ENCODE results near the gene KLHL17.

The KLHL17 gene

DNA sequence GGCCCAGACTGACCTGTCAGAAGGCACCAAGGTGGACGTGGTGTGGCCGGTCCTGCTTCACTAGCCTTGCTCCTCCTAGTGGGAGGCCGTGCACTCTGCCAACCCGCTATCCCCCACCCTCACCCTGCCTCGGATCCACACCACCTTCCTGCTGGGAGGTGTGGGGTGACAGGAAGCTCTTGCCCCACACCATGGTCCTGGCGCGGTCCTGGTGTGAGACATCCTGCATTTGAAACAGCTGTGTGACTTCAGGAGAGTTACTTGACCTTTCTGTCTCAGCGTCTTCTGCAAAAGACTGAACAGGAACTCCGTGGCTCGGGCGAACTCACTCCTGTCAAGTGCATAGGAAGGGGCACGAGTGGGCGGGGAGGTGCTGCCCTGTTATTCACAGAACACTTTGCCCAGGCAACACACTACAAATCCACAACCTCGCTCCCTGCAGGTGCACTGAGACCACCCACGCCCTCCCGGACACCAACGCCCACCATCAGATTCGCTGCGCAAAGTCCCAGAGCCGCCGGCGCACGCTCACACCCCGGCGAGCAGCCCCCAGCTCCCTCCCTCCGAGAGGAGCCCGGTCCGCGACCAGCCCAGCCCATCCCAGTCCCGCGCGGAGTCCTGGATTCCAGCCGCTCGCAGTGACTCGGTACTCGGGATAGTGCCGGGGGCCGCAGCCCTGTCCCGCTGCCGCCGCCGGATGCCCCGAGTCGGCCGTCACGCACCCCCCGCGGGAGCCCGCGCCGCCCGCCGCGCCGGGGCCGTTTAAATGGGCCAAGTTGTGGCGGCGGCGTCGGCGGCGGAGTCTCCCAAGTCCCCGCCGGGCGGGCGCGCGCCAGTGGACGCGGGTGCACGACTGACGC is 37.0 kb upstream of the KLHL17 start, which contains the start of gene SAMD11:
TSS of gene SAMD11 (plus strand) at position 793 of the 860 bp plus-strand sequence. CDS start 509 bp downstream, outside the sequence.
- Histone ChIP-seq H3K9ac (ENCODE audit: low read length in 2 of 2) (peak within 1 kb of the TSS in 1 of 2 donors; percentile 13), H3K9me3 (ENCODE audit: control insufficient read depth in 2 of 2, low read length in 2 of 2) (no peaks in the 10 kb centered on the region), H3K4me3 (ENCODE audit: low read length in 2 of 2) (peak within 1 kb of the TSS; percentile 55 to 72), H3K27me3 (ENCODE audit: control insufficient read depth in 1 of 2, insufficient read depth in 2 of 2, low read length in 2 of 2) (peaks cover 52 to 54% of the 10 kb centered on the region in 2 donors), H3K27ac (ENCODE audit: low read length) (no peak within 1 kb of the TSS), H3K4me1 (ENCODE audit: control insufficient read depth, insufficient read depth, low read length) (peaks cover 61% of the 10 kb centered on the region), H3K36me3 (ENCODE audit: control insufficient read depth in 2 of 2, insufficient read depth in 2 of 2, low read length in 2 of 2) (no peaks in the 10 kb centered on the region)

DNA sequence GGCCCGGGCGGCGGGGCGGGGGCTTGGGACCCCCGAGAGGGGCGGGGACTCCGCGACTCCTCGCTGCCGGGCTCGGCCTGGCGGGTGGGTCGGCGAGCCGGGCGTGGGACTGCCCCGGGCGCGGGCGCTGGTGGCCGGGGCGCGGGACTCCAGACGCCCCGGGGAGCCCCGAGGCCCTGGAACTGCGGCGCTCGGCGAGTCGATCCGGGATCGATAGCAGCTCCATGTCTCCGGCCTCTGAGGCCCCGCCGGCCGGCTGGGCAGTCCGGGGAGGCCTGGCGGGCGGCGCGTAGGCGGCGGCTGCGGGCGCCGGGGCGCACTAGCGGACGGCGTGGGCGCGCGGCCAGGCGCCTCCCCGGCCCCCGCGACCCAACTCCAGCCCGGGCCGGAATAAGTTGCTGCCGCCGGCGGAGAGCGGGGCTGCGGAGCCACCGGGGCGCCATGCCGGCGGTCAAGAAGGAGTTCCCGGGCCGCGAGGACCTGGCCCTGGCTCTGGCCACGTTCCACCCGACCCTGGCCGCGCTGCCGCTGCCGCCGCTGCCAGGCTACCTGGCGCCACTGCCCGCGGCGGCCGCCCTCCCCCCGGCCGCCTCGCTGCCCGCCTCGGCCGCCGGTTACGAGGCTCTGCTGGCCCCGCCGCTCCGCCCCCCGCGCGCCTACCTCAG is 36.3 kb upstream of the KLHL17 start:
- no peak overlapping the region for H3K27ac ChIP-seq (ENCODE audit: low read length)
- H3K9ac ChIP-seq (ENCODE audit: low read length in 2 of 2): no peak overlapping the region
- H3K27me3 ChIP-seq (ENCODE audit: control insufficient read depth in 1 of 2, insufficient read depth in 2 of 2, low read length in 2 of 2): peaks cover 48 to 49% of the 10 kb centered on the region in 2 donors
- H3K9me3 ChIP-seq (ENCODE audit: control insufficient read depth in 2 of 2, low read length in 2 of 2): no peaks in the 10 kb centered on the region
- peaks cover 61% of the 10 kb centered on the region for H3K4me1 ChIP-seq (ENCODE audit: control insufficient read depth, insufficient read depth, low read length)
- H3K36me3 ChIP-seq (ENCODE audit: control insufficient read depth in 2 of 2, insufficient read depth in 2 of 2, low read length in 2 of 2): no peaks in the 10 kb centered on the region
- H3K4me3 ChIP-seq (ENCODE audit: low read length in 2 of 2): peak overlapping the region in 1 of 2 donors; percentile 72

DNA sequence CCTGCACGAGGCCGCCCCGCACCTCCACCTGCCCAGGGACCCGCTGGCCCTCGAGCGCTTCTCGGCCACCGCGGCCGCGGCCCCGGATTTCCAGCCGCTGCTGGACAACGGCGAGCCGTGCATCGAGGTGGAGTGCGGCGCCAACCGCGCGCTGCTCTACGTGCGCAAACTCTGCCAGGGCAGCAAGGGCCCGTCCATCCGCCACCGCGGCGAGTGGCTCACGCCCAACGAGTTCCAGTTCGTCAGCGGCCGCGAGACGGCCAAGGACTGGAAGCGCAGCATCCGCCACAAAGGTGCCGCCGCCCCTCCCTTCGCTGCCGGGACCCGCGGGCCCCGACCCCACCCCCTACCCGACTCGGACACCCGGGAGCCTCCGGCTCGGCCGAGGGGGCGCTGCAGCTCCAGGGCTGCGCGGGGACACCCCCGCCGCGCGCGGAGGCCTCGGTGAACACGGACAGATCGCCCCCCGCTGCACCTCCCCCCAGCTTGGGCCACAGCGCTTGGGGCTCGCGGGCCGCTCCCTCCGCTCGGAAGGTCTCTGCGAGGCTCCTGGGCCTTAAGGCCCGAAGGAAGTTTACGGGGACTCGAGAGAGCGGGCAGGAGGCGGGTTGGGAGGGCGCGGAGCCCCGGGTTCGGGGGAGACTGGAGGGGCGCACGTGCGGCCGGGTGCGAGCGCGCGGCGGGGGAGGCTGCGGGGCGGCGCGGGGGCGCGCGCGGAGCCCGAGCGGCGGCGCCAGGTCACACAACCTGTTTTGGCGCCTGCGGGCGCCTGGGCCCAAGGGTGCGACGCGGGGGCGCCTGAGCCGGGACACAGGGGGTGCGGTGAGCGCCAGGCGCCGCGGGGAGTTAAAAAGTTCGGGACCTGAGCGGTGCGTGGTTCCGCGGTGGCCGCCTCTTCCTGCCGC is 35.5 kb upstream of the KLHL17 start:
- peaks cover 60% of the 10 kb centered on the region for H3K4me1 ChIP-seq (ENCODE audit: control insufficient read depth, insufficient read depth, low read length)
- peaks cover 44 to 48% of the 10 kb centered on the region in 2 donors for H3K27me3 ChIP-seq (ENCODE audit: control insufficient read depth in 1 of 2, insufficient read depth in 2 of 2, low read length in 2 of 2)
- no peak overlapping the region for H3K9ac ChIP-seq (ENCODE audit: low read length in 2 of 2)

DNA sequence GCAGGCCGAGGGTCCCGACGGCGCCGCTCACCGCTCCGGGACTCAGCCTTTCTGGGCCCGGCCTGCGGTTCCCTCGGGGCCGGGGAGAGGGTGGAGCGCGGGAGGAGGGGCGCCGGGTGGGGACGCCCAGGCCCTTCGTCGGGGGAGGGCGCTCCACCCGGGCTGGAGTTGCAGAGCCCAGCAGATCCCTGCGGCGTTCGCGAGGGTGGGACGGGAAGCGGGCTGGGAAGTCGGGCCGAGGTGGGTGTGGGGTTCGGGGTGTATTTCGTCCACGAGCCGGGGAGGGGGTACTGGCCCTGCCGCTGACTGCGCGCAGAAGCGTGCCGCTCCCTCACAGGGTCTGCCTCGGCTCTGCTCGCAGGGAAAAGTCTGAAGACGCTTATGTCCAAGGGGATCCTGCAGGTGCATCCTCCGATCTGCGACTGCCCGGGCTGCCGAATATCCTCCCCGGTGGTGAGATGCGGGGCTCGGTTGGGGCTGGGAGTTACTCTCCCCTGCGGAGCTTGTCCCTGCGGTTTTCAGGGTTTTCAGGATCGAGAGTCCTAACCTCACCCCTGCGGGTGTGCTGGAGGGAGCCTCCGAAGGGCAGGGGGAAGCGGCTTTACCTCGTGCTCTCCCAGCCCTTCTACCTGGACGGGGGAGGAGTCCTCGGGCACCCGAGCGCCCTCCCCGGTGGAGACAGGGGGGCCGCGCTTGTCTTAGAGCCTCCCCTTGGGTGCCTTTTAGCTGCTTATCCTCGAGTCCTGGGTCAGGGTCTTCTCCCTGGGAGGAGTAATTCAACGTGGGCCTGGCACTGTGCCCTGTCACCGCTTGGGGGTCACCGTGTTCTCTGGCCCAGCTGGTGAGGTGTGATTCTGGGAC is 34.6 kb upstream of the KLHL17 start:
- Histone ChIP-seq H3K9ac (ENCODE audit: low read length in 2 of 2) (no peak overlapping the region), H3K27me3 (ENCODE audit: control insufficient read depth in 1 of 2, insufficient read depth in 2 of 2, low read length in 2 of 2) (peaks cover 37 to 43% of the 10 kb centered on the region in 2 donors), H3K36me3 (ENCODE audit: control insufficient read depth in 2 of 2, insufficient read depth in 2 of 2, low read length in 2 of 2) (no peaks in the 10 kb centered on the region), H3K4me3 (ENCODE audit: low read length in 2 of 2) (peak overlapping the region in 1 of 2 donors; percentile 72), H3K4me1 (ENCODE audit: control insufficient read depth, insufficient read depth, low read length) (peaks cover 51% of the 10 kb centered on the region), H3K27ac (ENCODE audit: low read length) (no peak overlapping the region), H3K9me3 (ENCODE audit: control insufficient read depth in 2 of 2, low read length in 2 of 2) (no peaks in the 10 kb centered on the region)

More for the DNA sequence above, 35.5 kb upstream of the KLHL17 start:
- H3K9me3 ChIP-seq (ENCODE audit: control insufficient read depth in 2 of 2, low read length in 2 of 2): no peaks in the 10 kb centered on the region
- no peaks in the 10 kb centered on the region for H3K36me3 ChIP-seq (ENCODE audit: control insufficient read depth in 2 of 2, insufficient read depth in 2 of 2, low read length in 2 of 2)
- H3K4me3 ChIP-seq (ENCODE audit: low read length in 2 of 2): peak overlapping the region; percentile 25 to 72
- no peak overlapping the region for H3K27ac ChIP-seq (ENCODE audit: low read length)

DNA sequence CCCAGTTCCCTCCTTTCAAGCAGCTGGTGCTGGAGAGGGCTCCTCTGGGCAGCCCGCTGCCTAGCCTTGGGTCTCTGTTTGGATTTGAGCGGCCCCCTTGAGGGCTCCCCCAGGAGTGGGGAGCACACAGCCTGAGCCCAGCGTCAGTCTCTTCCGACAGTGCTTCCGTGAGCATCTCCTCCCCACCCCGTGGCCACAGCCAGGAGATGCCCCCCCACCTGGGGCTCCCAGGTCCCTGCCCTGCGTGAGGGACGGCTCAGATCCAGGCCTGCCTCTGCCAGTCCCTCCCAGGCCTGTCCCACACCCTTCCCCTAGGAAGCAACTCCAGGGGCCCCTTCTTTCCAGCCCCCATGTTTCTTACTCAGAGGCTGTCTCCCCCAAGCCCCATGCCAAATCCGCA is 33.1 kb upstream of the KLHL17 start:
- Histone ChIP-seq H3K36me3 (ENCODE audit: control insufficient read depth in 2 of 2, insufficient read depth in 2 of 2, low read length in 2 of 2) (no peaks in the 10 kb centered on the region), H3K9ac (ENCODE audit: low read length in 2 of 2) (no peak overlapping the region), H3K4me3 (ENCODE audit: low read length in 2 of 2) (no peak overlapping the region), H3K27me3 (ENCODE audit: control insufficient read depth in 1 of 2, insufficient read depth in 2 of 2, low read length in 2 of 2) (peaks cover 29 to 48% of the 10 kb centered on the region in 2 donors), H3K9me3 (ENCODE audit: control insufficient read depth in 2 of 2, low read length in 2 of 2) (no peaks in the 10 kb centered on the region), H3K4me1 (ENCODE audit: control insufficient read depth, insufficient read depth, low read length) (peaks cover 41% of the 10 kb centered on the region), H3K27ac (ENCODE audit: low read length) (no peak overlapping the region)

DNA sequence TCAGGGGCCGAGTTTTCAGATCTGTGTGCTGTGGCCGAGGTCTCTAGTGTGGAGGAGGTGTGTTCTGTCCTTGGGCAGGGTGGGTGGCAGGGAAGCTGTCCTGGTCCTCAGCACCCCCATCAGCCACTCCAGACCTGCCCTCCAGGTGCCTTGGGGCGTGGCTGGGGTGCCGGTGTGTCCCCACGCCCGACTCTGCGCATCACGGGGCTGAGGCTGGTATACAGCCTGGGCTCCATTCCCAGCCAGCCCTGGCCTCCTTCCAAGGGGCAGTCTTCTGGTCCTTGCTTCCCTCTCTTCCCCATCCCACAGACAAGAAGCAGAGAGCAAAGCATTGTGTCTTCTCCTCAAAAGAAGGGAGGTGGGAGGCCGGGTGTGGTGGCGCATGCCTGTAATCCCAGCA is 32.6 kb upstream of the KLHL17 start:
- no peaks in the 10 kb centered on the region for H3K36me3 ChIP-seq (ENCODE audit: control insufficient read depth in 2 of 2, insufficient read depth in 2 of 2, low read length in 2 of 2)
- H3K27me3 ChIP-seq (ENCODE audit: control insufficient read depth in 1 of 2, insufficient read depth in 2 of 2, low read length in 2 of 2): peaks cover 28 to 47% of the 10 kb centered on the region in 2 donors
- H3K4me1 ChIP-seq (ENCODE audit: control insufficient read depth, insufficient read depth, low read length): peaks cover 36% of the 10 kb centered on the region
- no peak overlapping the region for H3K27ac ChIP-seq (ENCODE audit: low read length)
- H3K9me3 ChIP-seq (ENCODE audit: control insufficient read depth in 2 of 2, low read length in 2 of 2): no peaks in the 10 kb centered on the region
- H3K4me3 ChIP-seq (ENCODE audit: low read length in 2 of 2): no peak overlapping the region
- no peak overlapping the region for H3K9ac ChIP-seq (ENCODE audit: low read length in 2 of 2)

DNA sequence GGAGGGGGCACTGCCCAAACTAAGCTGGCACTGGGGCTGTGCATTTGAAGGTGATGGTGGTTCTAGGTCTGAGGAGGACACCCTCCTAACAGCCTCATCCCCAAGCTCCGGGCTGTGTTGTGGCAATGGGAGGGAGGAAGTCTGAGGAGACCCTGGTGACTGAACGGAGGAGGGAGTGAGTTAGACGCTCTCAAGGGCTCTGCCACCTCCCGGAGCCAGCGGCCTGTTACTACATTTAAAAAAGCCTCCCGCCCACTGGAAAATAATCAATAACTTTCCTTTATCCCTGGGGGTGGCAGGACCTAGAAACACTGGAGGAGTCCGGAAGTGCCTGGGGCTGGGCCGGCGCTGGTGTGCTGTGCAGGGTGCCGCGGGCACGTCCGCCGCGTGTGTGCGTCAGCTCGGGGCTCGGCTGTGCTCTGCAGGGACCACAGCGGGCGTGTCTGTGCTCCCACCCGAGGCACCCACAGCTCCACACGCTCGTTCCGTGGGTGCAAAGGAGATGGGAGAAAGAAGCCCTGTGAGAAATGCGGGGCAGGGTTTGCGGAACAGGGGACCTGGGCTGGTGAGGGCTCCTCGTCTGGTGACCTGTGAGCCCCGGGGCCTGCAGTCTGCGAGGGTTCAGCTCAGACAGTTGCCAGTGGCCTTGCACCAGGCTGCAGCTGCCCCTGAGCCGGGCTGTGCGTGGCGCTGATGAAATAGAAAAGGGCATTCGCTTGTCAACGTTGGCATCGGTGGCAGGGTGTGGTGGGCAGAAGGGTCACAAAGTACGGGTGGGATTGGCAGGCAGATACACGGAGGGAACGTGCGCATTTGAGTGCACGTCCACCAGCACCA is 31.3 kb upstream of the KLHL17 start:
- Histone ChIP-seq H3K9ac (ENCODE audit: low read length in 2 of 2) (no peak overlapping the region), H3K9me3 (ENCODE audit: control insufficient read depth in 2 of 2, low read length in 2 of 2) (no peaks in the 10 kb centered on the region), H3K27ac (ENCODE audit: low read length) (no peak overlapping the region), H3K27me3 (ENCODE audit: control insufficient read depth in 1 of 2, insufficient read depth in 2 of 2, low read length in 2 of 2) (peaks cover 24 to 47% of the 10 kb centered on the region in 2 donors), H3K4me1 (ENCODE audit: control insufficient read depth, insufficient read depth, low read length) (peaks cover 27% of the 10 kb centered on the region), H3K4me3 (ENCODE audit: low read length in 2 of 2) (no peak overlapping the region), H3K36me3 (ENCODE audit: control insufficient read depth in 2 of 2, insufficient read depth in 2 of 2, low read length in 2 of 2) (no peaks in the 10 kb centered on the region)

DNA sequence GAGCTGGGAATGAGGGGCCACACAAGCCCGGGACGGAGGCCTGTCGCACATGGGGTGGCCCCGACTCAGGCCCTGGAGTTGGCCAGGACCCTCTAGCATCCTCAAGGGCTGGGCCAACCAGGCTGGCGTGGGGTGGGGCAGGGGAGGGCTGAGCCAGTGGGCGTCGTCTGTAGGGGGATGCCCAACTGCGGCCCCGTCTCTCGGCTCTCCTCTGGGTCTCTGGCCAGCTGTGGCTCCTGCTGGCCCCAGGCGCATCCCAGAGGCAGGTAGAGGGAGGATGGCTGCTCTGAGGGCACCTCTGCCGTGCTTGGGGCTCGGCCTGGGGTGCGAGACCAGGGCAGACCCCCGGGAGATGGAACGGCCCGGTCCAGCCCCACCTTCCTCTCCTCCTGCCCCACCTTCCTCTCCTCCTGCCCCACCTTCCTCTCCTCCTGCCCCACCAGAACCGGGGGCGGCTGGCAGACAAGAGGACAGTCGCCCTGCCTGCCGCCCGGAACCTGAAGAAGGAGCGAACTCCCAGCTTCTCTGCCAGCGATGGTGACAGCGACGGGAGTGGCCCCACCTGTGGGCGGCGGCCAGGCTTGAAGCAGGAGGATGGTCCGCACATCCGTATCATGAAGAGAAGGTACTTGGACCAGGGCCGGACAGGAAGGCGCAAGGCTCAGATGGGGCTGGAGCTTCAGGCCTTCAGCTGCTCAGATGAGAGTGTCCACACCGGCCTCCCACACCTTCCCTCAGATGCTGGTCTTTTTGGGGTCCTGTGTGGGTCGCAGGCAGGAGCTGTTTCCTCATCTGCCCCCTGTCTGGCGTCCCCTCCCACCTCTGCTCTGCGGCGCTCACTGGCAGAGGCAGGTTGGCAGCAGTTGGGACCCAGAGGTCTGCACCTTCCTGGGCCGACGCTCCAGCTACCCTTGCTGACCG is 30.4 kb upstream of the KLHL17 start:
- H3K4me1 ChIP-seq (ENCODE audit: control insufficient read depth, insufficient read depth, low read length): peaks cover 17% of the 10 kb centered on the region
- H3K36me3 ChIP-seq (ENCODE audit: control insufficient read depth in 2 of 2, insufficient read depth in 2 of 2, low read length in 2 of 2): no peaks in the 10 kb centered on the region
- no peaks in the 10 kb centered on the region for H3K9me3 ChIP-seq (ENCODE audit: control insufficient read depth in 2 of 2, low read length in 2 of 2)
- H3K27ac ChIP-seq (ENCODE audit: low read length): no peak overlapping the region
- no peak overlapping the region for H3K9ac ChIP-seq (ENCODE audit: low read length in 2 of 2)
- H3K27me3 ChIP-seq (ENCODE audit: control insufficient read depth in 1 of 2, insufficient read depth in 2 of 2, low read length in 2 of 2): peaks cover 24 to 43% of the 10 kb centered on the region in 2 donors
- no peak overlapping the region for H3K4me3 ChIP-seq (ENCODE audit: low read length in 2 of 2)
